Loucy (cell line): Measurements from ENCODE around the gene PTMA.

ENCODE experiments used
- H2AFZ ChIP-seq: fragments of 200-600 bp; sonication (generic); 2 replicates; pipeline ENCODE4 v1.6.0; 2016; ENCODE audit warnings: antibody characterized with exemption, mild to moderate bottlenecking, low read length, moderate library complexity
- H3F3A ChIP-seq: fragments of 200-600 bp; 2 replicates; pipeline ENCODE4 v1.6.0; 2016; ENCODE audit warnings: antibody characterized with exemption, low read depth, mild to moderate bottlenecking
- H3K27me3 ChIP-seq: fragments of 200-600 bp; sonication (generic); 2 replicates; pipeline ENCODE4 v1.6.1; 2014; ENCODE audit warnings: low read length, mild to moderate bottlenecking; ENCODE audit not compliant: insufficient read depth, poor library complexity, severe bottlenecking
- H3K36me3 ChIP-seq: fragments of 200-600 bp; sonication (generic); 2 replicates; pipeline ENCODE4 v1.6.1; 2016; ENCODE audit warnings: low read length; ENCODE audit not compliant: insufficient read depth
- H3K4me1 ChIP-seq: fragments of 200-600 bp; sonication (generic); 2 replicates; pipeline ENCODE4 v1.5.1; 2014; ENCODE audit warnings: low read length, mild to moderate bottlenecking; ENCODE audit not compliant: insufficient read depth, poor library complexity, severe bottlenecking
- H3K4me2 ChIP-seq: fragments of 200-600 bp; sonication (generic); 2 replicates; pipeline ENCODE4 v1.6.0; 2014; ENCODE audit warnings: antibody characterized with exemption, low read length, low read depth, mild to moderate bottlenecking; ENCODE audit not compliant: poor library complexity, severe bottlenecking
- H3K4me3 ChIP-seq: fragments of 200-600 bp; sonication (generic); 2 replicates; pipeline ENCODE4 v1.5.1; 2014; ENCODE audit warnings: low read length, mild to moderate bottlenecking, mixed read lengths; ENCODE audit not compliant: poor library complexity, severe bottlenecking
- H3K79me2 ChIP-seq: fragments of 200-600 bp; sonication (generic); 2 replicates; pipeline ENCODE4 v1.6.1; 2014; ENCODE audit warnings: low read length; ENCODE audit not compliant: insufficient read depth
- H3K9ac ChIP-seq: fragments of 200-600 bp; sonication (generic); 2 replicates; pipeline ENCODE4 v1.6.0; 2014; ENCODE audit warnings: mild to moderate bottlenecking, low read depth, low read length, moderate library complexity; ENCODE audit not compliant: poor library complexity, severe bottlenecking
- H3K9me2 ChIP-seq: fragments of 200-600 bp; sonication (generic); replicated peaks from 2 replicates; pipeline ENCODE4 v1.6.1; 2016; ENCODE audit warnings: low read depth, low read length, mixed read lengths
- H3K9me3 ChIP-seq: fragments of 200-600 bp; sonication (generic); 2 replicates; pipeline ENCODE4 v1.6.1; 2014; ENCODE audit warnings: mild to moderate bottlenecking, antibody characterized with exemption, low read length, low read depth; ENCODE audit not compliant: insufficient read depth
- H4K20me1 ChIP-seq: fragments of 200-600 bp; sonication (generic); 2 replicates; pipeline ENCODE4 v1.6.0; 2014; ENCODE audit warnings: antibody characterized with exemption, low read length, mild to moderate bottlenecking; ENCODE audit not compliant: insufficient read depth, poor library complexity, severe bottlenecking
- EZH2phosphoT487 ChIP-seq: fragments of 200-600 bp; IDR thresholded peaks from 2 replicates; pipeline ENCODE4 v1.6.1; 2018; ENCODE audit warnings: antibody characterized with exemption, mild to moderate bottlenecking, moderate library complexity, borderline replicate concordance
- TF ChIP-seq, protein P1 (sequence below): fragments of 200-600 bp; sonication (generic); conservative IDR thresholded peaks from 2 replicates; pipeline ENCODE4 v1.5.1; 2014; ENCODE audit warnings: mild to moderate bottlenecking, antibody characterized with exemption, low read length

PTMA gene

DNA sequence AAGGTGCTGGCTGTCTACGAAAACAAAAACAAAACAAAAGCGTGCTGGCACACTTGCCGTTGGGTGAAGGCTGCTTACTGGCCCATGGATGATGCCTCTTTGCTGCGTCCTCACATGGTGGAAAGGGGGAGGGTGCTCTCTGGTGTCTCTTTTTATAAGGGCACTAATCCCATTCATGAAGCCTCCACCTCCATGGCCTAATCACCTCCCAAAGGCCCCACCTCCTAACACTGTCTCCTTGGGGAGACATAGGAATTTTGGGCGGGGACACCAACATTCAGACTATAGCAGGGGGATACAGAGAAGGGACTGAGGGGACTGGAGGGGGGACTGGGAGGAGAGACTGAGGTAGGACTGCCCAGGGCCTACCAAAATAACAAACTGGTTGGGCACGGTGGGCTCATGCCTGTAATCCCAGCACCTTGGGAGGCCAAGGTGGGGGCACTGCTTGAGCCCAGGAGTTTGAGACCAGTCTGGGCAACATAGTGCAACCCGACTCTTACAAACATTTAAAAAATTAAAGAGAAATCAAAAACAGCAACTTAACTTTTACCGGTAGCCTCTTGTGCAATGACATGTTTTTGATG lies 14.5 kb downstream of the PTMA start:
- no peaks in the 10 kb centered on the region for H3K9me3 ChIP-seq
- no peaks in the 10 kb centered on the region for H3K4me1 ChIP-seq
- no peak overlapping the region for H3K4me2 ChIP-seq
- no peaks in the 10 kb centered on the region for H3K27me3 ChIP-seq
- no peak for TF ChIP-seq EZH2phosphoT487
- TF ChIP-seq, protein P1, sequence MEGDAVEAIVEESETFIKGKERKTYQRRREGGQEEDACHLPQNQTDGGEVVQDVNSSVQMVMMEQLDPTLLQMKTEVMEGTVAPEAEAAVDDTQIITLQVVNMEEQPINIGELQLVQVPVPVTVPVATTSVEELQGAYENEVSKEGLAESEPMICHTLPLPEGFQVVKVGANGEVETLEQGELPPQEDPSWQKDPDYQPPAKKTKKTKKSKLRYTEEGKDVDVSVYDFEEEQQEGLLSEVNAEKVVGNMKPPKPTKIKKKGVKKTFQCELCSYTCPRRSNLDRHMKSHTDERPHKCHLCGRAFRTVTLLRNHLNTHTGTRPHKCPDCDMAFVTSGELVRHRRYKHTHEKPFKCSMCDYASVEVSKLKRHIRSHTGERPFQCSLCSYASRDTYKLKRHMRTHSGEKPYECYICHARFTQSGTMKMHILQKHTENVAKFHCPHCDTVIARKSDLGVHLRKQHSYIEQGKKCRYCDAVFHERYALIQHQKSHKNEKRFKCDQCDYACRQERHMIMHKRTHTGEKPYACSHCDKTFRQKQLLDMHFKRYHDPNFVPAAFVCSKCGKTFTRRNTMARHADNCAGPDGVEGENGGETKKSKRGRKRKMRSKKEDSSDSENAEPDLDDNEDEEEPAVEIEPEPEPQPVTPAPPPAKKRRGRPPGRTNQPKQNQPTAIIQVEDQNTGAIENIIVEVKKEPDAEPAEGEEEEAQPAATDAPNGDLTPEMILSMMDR, result no peak
- no peaks in the 10 kb centered on the region for H3K36me3 ChIP-seq
- H3K4me3 ChIP-seq, result no peak overlapping the region
- no peak overlapping the region for H3K9ac ChIP-seq
- no peaks in the 10 kb centered on the region for H3F3A ChIP-seq
- no peaks in the 10 kb centered on the region for H3K79me2 ChIP-seq
- no peaks in the 10 kb centered on the region for H3K9me2 ChIP-seq
- H4K20me1 ChIP-seq, result no peaks in the 10 kb centered on the region
- H2AFZ ChIP-seq, result no peak overlapping the region

DNA sequence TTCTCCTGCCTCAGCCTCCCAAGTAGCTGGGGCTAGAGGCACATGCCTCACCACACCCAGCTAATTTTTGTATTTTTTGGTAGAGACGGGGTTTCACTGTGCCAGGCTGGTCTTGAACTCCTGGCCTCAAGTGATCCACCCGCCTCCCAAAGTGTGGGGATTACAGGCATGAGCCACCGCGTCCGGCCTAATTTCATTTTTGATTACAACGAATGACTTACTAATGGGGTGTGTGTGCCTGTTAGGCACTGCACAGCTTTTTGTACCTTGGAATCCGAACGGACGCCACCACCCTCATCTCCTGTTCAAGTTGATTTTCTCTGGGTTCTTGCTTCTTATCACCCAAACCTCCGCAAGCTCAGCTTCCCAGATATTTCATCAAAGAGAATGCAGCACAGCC lies 17.2 kb downstream of the PTMA start:
- Histone ChIP-seq H3K79me2 (no peaks in the 10 kb centered on the region), H3K9me3 (no peaks in the 10 kb centered on the region), H3K27me3 (no peaks in the 10 kb centered on the region), H3K36me3 (no peaks in the 10 kb centered on the region), H3K4me1 (no peaks in the 10 kb centered on the region), H3K4me2 (no peak overlapping the region), H4K20me1 (no peaks in the 10 kb centered on the region), H2AFZ (no peak overlapping the region), H3F3A (no peaks in the 10 kb centered on the region), H3K9ac (no peak overlapping the region), H3K4me3 (no peak overlapping the region), H3K9me2 (no peaks in the 10 kb centered on the region)
- TF ChIP-seq EZH2phosphoT487, result no peak
- TF ChIP-seq, protein P1, result no peak

DNA sequence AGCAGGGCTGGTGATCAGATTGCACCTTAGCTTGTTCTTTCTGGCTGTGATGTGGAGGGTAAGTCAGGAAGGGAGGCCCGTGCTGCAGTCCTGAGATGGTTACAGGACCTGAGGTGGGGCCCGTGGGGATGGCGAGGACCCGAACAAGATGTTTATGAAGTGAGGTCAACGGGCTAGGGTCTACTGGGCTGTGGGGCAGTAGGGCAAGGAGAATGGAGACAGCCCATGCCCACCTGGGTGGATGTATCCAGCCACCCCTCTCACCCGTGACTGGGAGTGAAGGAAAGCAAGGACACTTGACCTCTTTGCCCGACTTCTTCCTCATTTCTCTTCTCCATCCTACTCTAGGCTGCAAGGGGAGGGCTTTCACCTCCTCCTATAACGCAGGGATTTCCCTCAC lies 18.0 kb downstream of the PTMA start:
- Histone ChIP-seq H3K4me3 (no peak overlapping the region), H3K9me3 (no peaks in the 10 kb centered on the region), H3K27me3 (no peaks in the 10 kb centered on the region), H3K9me2 (no peaks in the 10 kb centered on the region), H4K20me1 (no peaks in the 10 kb centered on the region), H3F3A (no peaks in the 10 kb centered on the region), H3K4me1 (no peaks in the 10 kb centered on the region), H2AFZ (no peak overlapping the region), H3K9ac (no peak overlapping the region), H3K4me2 (no peak overlapping the region), H3K36me3 (no peaks in the 10 kb centered on the region), H3K79me2 (no peaks in the 10 kb centered on the region)
- TF ChIP-seq, protein P1, result no peak
- TF ChIP-seq EZH2phosphoT487, result no peak
